HepG2 (cell line): ENCODE data around the gene PRCD. TPM values are rescaled to one million over a fixed set of nuclear protein-coding genes. Genes with fewer than 3 reads are reported as not detected.
A peak's percentile ranks its signal among the peaks of the same experiment; 100 is the strongest.

ENCODE experiments used
- ATAC-seq: fragments of 200-7000 bp; cut with Tn5 transposase; 3 replicates; pipeline ENCODE4 v1.9.1; 2020; ENCODE audit warnings: mild to moderate bottlenecking, moderate library complexity
- BruUV-seq: library from RNA; stranded (reverse); fragments of 400-500 nt; replicated peaks from 2 replicates; lab custom pipeline; 2021; lab: Mats Ljungman, UMichigan
- CTCF ChIA-PET: fragments of 300-600 bp; formaldehyde crosslinking; extraction: SDS; loops from one replicate; lab custom pipeline; 2021; ENCODE audit warnings: low total read pairs, inconsistent platforms, low intra/inter-chr PET ratio; lab: Yijun Ruan, JAX
- POLR2A ChIA-PET: fragments of 350-600 bp; sonication (Branson Sonifier 250); formaldehyde crosslinking; loops from one replicate; lab custom pipeline; 2020; ENCODE audit warnings: antibody characterized with exemption, inconsistent platforms; lab: Yijun Ruan, JAX
- DNase-seq: peaks from one replicate; pipeline ENCODE4 v3.0.0-alpha.2; 2015; ENCODE audit warnings: low spot score
- FAIRE-seq: peaks from 3 replicates; lab custom pipeline; 2011; peaks lifted over from hg19 to GRCh38; lab: Jason Lieb, UNC
- H2AFZ ChIP-seq: one replicate; pipeline ENCODE4 v1.6.1; 2011; ENCODE audit warnings: low read length, inconsistent platforms
- H3K27ac ChIP-seq: fragments of 300-600 bp; 3 replicates; pipeline ENCODE4 v1.8.0; 2011; ENCODE audit warnings: mixed run types, mild to moderate bottlenecking, mixed read lengths, low read length, inconsistent platforms; ENCODE audit not compliant: insufficient read depth; ENCODE audit errors: extremely low read length
- H3K27me3 ChIP-seq, 2 experiments: fragments of 200-600 bp in 1 of 2; 2 replicates in 1 of 2; 3 replicates in 1 of 2; pipeline versions ENCODE4 v1.6.0 to v1.8.0; 2011; ENCODE audit warnings: low read length in 2 of 2, mild to moderate bottlenecking in 2 of 2, moderate library complexity in 2 of 2, inconsistent platforms in 1 of 2; ENCODE audit not compliant: insufficient read depth in 2 of 2, control insufficient read depth in 1 of 2
- H3K36me3 ChIP-seq, 2 experiments: fragments of 200-600 bp in 1 of 2; replicated peaks in 1 of 2; 2 replicates in 1 of 2; 3 replicates in 1 of 2; pipeline versions ENCODE4 v1.5.1 to v1.8.0; 2011; ENCODE audit warnings: low read length in 2 of 2, inconsistent platforms in 1 of 2; ENCODE audit not compliant: insufficient read depth in 2 of 2, control insufficient read depth in 1 of 2
- H3K4me1 ChIP-seq: 2 replicates; pipeline ENCODE4 v1.5.1; 2012; ENCODE audit warnings: low read length, inconsistent platforms; ENCODE audit not compliant: insufficient read depth
- H3K4me2 ChIP-seq: 2 replicates; pipeline ENCODE4 v1.6.0; 2011; ENCODE audit warnings: low read depth, low read length, inconsistent platforms
- H3K4me3 ChIP-seq, 3 experiments: fragments of 200-600 bp in 1 of 3; sonication (generic), shearing (Covaris generic) in 1 of 3; replicated peaks in 1 of 3; 2 replicates each; pipeline ENCODE4 v1.5.1; 2011 to 2016; ENCODE audit warnings: low read length in 3 of 3, inconsistent platforms in 2 of 3, low read depth in 2 of 3, mild to moderate bottlenecking in 2 of 3, control low read depth in 1 of 3, mixed read lengths in 1 of 3; ENCODE audit not compliant: insufficient read depth in 1 of 3
- H3K79me2 ChIP-seq: one replicate; pipeline ENCODE4 v1.6.1; 2011; ENCODE audit warnings: low read length, inconsistent platforms; ENCODE audit not compliant: insufficient read depth
- H3K9ac ChIP-seq: 2 replicates; pipeline ENCODE4 v1.6.0; 2011; ENCODE audit warnings: mild to moderate bottlenecking, low read depth, low read length, inconsistent platforms; ENCODE audit not compliant: insufficient read depth
- H3K9me3 ChIP-seq: 2 replicates; pipeline ENCODE4 v1.5.1; 2012; ENCODE audit warnings: mild to moderate bottlenecking, low read length
- H4K20me1 ChIP-seq: 2 replicates; pipeline ENCODE4 v1.6.0; 2011; ENCODE audit warnings: inconsistent platforms, mild to moderate bottlenecking, low read length, moderate library complexity; ENCODE audit not compliant: insufficient read depth
- ATM ChIP-seq: fragments of 450-650 bp; IDR thresholded peaks from 2 replicates; pipeline ENCODE4 v1.7.1; 2017; ENCODE audit warnings: mild to moderate bottlenecking, borderline replicate concordance
- DNMT1 ChIP-seq: sonication (generic); formaldehyde crosslinking; IDR thresholded peaks from 2 replicates; pipeline ENCODE4 v1.5.1; 2020; ENCODE audit warnings: mild to moderate bottlenecking, missing genetic modification reagents
- FOXA1 ChIP-seq, 2 experiments: fragments of 450-650 bp in 1 of 2; sonication (generic) in 1 of 2; formaldehyde crosslinking in 1 of 2; IDR thresholded peaks; 2 replicates each; pipeline versions ENCODE4 v1.4.0 to v1.6.1; 2016 to 2020; ENCODE audit warnings: missing genetic modification reagents in 1 of 2
- GZF1 ChIP-seq: sonication (generic); formaldehyde crosslinking; IDR thresholded peaks from 2 replicates; pipeline ENCODE4 v1.5.1; 2020; ENCODE audit warnings: mild to moderate bottlenecking, missing genetic modification reagents
- MAFK ChIP-seq, 2 experiments: IDR thresholded peaks in 1 of 2; conservative IDR thresholded peaks in 1 of 2; 2 replicates each; pipeline ENCODE4 v1.6.1; 2011; ENCODE audit warnings: improper control_type of control experiment in 2 of 2, low read length in 2 of 2
- NRL ChIP-seq: sonication (generic); formaldehyde crosslinking; IDR thresholded peaks from 2 replicates; pipeline ENCODE4 v1.5.0; 2020; ENCODE audit warnings: missing genetic modification reagents, mild to moderate bottlenecking, moderate library complexity, borderline replicate concordance
- TCF7L2 ChIP-seq: IDR thresholded peaks from 2 replicates; pipeline ENCODE4 v1.6.1; 2011; ENCODE audit warnings: mild to moderate bottlenecking, low read depth, low read length, moderate library complexity
- ZFX ChIP-seq: sonication (generic); formaldehyde crosslinking; IDR thresholded peaks from 2 replicates; pipeline ENCODE4 v1.4.0; 2020; ENCODE audit warnings: mild to moderate bottlenecking, low read depth, missing genetic modification reagents, moderate library complexity
- ZFY ChIP-seq: sonication (generic); formaldehyde crosslinking; IDR thresholded peaks from 2 replicates; pipeline ENCODE4 v1.4.0; 2020; ENCODE audit warnings: missing genetic modification reagents
- ZNF329 ChIP-seq: sonication (generic); formaldehyde crosslinking; IDR thresholded peaks from 2 replicates; pipeline ENCODE4 v1.9.0; 2021; ENCODE audit warnings: low read depth, mild to moderate bottlenecking, missing genetic modification reagents
- ZNF501 ChIP-seq: sonication (generic); formaldehyde crosslinking; IDR thresholded peaks from 2 replicates; pipeline ENCODE4 v1.5.1; 2020; ENCODE audit warnings: mild to moderate bottlenecking, moderate library complexity, missing genetic modification reagents
- ZNF569 ChIP-seq: sonication (generic); formaldehyde crosslinking; IDR thresholded peaks from 2 replicates; pipeline ENCODE4 v1.5.0; 2020; ENCODE audit warnings: mild to moderate bottlenecking, missing genetic modification reagents, moderate library complexity, borderline replicate concordance
- WGBS: methylation state at CpG from one replicate; pipeline ENCODE4 v1.1.6; 2017; ENCODE audit warnings: low lambda C conversion rate; 5-methylcytosine and 5-hydroxymethylcytosine counted together
- in situ Hi-C: cut with HindIII; loops from 2 replicates; pipeline ENCODE4 v1.10.0; 2017; ENCODE audit warnings: low pct_unique_long_range_greater_than_20kb; ENCODE audit not compliant: extremely low pct_ligation_motif_present
- intact Hi-C: fragments of 100-400 bp; cut with micrococcal nuclease; formaldehyde crosslinking; loops from one replicate; pipeline ENCODE4 v1.10.0; 2022; ENCODE audit not compliant: unreplicated experiment
- polyA plus RNA-seq, 8 experiments: library from polyadenylated mRNA; depleted of rRNA in 3 of 8; stranded (reverse) in 7 of 8; unstranded in 1 of 8; fragments of >200 nt; fragmentation: Illumina TruSeq in 4 of 8; extraction: Trizol in 4 of 8; gene quantifications; 2 replicates each; pipeline versions ENCODE4 v1.2.1 to v1.2.3, GENCODE V29; 2011 to 2016; ENCODE audit warnings: low read depth in 4 of 8, missing spikeins in 1 of 8, mixed read lengths in 1 of 8; ENCODE audit not compliant: insufficient read depth in 1 of 8
- total RNA-seq, 5 experiments: library from RNA; depleted of rRNA; stranded (reverse); fragments of >200 nt; fragmentation: Illumina TruSeq; extraction: Trizol; gene quantifications; 2 replicates each; pipeline ENCODE4 v1.2.3, GENCODE V29; 2016; ENCODE audit warnings: low read depth in 1 of 5
- TF ChIP-seq, protein P1 (sequence below): IDR thresholded peaks from 2 replicates; pipeline ENCODE4 v1.6.1; 2016; ENCODE audit warnings: low read depth, control low read depth
- TF ChIP-seq, protein P2 (sequence below): IDR thresholded peaks from 2 replicates; pipeline ENCODE4 v1.6.1; 2012; ENCODE audit warnings: inconsistent platforms
- TF ChIP-seq, protein P3 (sequence below): sonication (generic); formaldehyde crosslinking; IDR thresholded peaks from 2 replicates; pipeline ENCODE4 v1.5.1; 2020; ENCODE audit warnings: mild to moderate bottlenecking, moderate library complexity, missing genetic modification reagents

PRCD gene
- total and polyA plus RNA-seq, 2 of the 13 experiments (the other 11 are each of a cell fraction or from before 2014, with no cell fraction given), result 0.51 TPM; not detected in 1

DNA sequence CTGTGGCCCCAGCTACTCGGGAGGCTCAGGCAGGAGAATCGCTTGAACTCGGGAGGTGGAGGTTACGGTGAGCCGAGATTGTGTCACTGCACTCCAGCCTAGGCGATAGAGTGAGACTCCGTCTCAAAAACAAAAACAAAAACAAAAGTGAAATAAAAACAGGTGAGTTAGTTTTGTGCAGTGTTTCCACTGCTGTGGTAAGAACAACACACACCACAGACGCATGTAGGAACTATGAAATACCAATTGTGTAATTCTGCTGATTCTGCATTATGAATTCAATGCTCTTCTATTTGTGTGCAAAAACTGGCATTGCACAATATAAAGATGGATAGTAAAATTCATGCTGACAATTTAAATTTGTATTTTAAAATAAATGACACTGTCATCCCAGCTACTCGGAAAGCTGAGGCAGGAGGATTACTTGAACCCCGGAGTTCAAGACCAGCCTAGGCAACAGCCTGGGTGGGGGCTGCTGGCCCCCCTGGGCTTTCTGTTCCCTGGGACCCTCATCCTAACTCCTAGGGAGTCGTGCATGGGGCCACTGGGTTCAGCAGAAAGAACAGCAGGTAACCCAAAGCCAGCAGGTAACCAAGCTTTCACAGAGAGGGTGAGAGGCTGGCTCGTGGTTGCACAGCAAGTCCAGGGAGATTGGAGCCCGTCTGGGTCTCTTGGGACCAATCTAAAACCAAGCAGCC lies 28.0 kb upstream of the PRCD start (continued):
- TF ChIP-seq ATM, result no peak
- peak; percentile 97 to 98 for TF ChIP-seq MAFK (conservative IDR thresholded peaks at IDR 0.05 in 1 of 2, IDR thresholded peaks at IDR 0.05 in 1 of 2; ENCODE audit: low read length in 2 of 2)
- no peak for TF ChIP-seq TCF7L2
- TF ChIP-seq DNMT1 (CRISPR knock-in tag), result no peak
- TF ChIP-seq FOXA1 (IDR thresholded peaks at IDR 0.05), result no peak
- TF ChIP-seq FOXA1 (CRISPR knock-in tag; IDR thresholded peaks at IDR 0.05), result no peak
- TF ChIP-seq ZNF329 (CRISPR knock-in tag), result no peak
- TF ChIP-seq, protein P1, sequence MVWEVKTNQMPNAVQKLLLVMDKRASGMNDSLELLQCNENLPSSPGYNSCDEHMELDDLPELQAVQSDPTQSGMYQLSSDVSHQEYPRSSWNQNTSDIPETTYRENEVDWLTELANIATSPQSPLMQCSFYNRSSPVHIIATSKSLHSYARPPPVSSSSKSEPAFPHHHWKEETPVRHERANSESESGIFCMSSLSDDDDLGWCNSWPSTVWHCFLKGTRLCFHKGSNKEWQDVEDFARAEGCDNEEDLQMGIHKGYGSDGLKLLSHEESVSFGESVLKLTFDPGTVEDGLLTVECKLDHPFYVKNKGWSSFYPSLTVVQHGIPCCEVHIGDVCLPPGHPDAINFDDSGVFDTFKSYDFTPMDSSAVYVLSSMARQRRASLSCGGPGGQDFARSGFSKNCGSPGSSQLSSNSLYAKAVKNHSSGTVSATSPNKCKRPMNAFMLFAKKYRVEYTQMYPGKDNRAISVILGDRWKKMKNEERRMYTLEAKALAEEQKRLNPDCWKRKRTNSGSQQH (CRISPR knock-in tag), result no peak
- no peak for TF ChIP-seq GZF1 (CRISPR knock-in tag)

DNA sequence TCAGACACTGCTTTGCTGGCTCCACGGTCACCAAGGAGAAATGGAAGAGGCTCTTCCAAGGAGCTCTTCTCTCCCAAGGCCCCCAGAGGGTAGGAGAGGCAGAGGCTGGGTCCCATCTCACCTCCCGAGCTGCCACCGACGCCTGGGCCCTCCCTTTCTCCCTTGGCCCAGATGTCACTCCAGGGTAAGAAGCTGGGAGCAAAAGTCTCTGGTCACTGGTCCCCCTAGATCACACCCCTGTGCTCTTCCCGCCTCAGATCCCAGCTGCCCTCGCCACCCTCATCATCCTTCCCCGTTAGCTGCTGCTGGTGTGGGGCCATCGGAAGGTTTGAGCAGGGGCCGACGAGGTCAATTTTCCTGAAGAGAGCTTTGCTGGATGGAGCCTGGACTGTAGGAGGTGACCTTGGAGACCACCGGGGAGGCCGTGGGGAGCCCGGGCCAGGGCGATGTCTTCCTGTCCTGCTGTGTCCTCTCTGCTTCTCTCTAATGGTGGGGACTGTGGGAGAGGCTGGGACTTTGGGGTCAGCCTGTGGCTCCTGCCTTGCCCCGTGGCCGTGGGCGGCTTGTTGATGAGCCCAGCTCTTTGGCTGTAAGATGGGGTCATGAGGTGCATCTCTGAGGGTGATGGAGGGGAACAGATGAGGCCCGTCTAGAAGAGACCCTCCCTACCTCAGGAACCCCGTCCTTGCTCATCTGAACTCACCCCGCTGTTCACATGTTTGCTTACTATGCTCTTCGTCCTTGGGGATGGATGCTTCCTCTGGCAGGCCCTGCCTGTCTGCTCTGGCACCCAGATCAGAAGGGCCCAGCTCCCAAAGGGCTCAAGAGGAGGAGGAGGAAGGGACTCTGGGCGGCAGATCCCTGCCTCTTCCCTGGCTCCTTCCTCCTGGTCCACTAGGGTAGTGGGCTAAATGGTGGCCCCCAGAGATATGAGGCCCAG lies 27.2 kb upstream of the PRCD start:
- peak overlapping the region; percentile 47 for H3K4me2 ChIP-seq
- ChIA-PET POLR2A (interaction anchor here (0.8 to 2.0 kb wide), 6 partner anchors 11 to 44 kb away, joined by 3 to 10 read pairs (median 4); partner anchors contain the start of gene RHBDF2), CTCF (no interaction called here)
- ATAC-seq (peak; percentile 60), DNase-seq (no peak), FAIRE-seq (peak; percentile 40)
- H3K79me2 ChIP-seq, result no peaks in the 10 kb centered on the region
- H3K36me3 ChIP-seq, result no peaks in the 10 kb centered on the region
- peaks cover 6 to 39% of the 10 kb centered on the region in 2 experiments for H3K27me3 ChIP-seq
- H3K9ac ChIP-seq, result no peak overlapping the region
- H4K20me1 ChIP-seq, result no peaks in the 10 kb centered on the region
- in situ Hi-C loops, result no loop called here
- no peak overlapping the region for H2AFZ ChIP-seq
- peak overlapping the region in 1 of 3 experiments; percentile 29; a peak in 1 of 6 replicates for H3K4me3 ChIP-seq
- H3K4me1 ChIP-seq, result peaks cover 58% of the 10 kb centered on the region
- H3K9me3 ChIP-seq, result no peaks in the 10 kb centered on the region
- 10% methylated on average over 18 of the region's 22 CpGs for WGBS
- intact Hi-C loops, result no loop called here
- no TSS peak for BruUV-seq
- no peak overlapping the region for H3K27ac ChIP-seq
- TF ChIP-seq ZNF569 (CRISPR knock-in tag) (0 out of 2 replicates have a peak, but pooled peaks have one; percentile 68), ZFX (CRISPR knock-in tag) (peak; percentile 53), ZFY (CRISPR knock-in tag) (0 out of 2 replicates have a peak, but pooled peaks have one; percentile 7), ZNF501 (no peak), NRL (peak; percentile 31; the same call in 1 of the 2 replicates)
- TF ChIP-seq, protein P2, sequence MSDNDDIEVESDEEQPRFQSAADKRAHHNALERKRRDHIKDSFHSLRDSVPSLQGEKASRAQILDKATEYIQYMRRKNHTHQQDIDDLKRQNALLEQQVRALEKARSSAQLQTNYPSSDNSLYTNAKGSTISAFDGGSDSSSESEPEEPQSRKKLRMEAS, result peak; percentile 9; the same call in 1 of the 2 replicates
- TF ChIP-seq, protein P3, sequence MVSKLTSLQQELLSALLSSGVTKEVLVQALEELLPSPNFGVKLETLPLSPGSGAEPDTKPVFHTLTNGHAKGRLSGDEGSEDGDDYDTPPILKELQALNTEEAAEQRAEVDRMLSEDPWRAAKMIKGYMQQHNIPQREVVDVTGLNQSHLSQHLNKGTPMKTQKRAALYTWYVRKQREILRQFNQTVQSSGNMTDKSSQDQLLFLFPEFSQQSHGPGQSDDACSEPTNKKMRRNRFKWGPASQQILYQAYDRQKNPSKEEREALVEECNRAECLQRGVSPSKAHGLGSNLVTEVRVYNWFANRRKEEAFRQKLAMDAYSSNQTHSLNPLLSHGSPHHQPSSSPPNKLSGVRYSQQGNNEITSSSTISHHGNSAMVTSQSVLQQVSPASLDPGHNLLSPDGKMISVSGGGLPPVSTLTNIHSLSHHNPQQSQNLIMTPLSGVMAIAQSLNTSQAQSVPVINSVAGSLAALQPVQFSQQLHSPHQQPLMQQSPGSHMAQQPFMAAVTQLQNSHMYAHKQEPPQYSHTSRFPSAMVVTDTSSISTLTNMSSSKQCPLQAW (CRISPR knock-in tag), result peak; percentile 7; the same call in 1 of the 2 replicates
